H1 (cell line): ENCODE measurements around the gene STAM2. TPM values are rescaled to one million over a fixed set of nuclear protein-coding genes. Genes with fewer than 3 reads are reported as not detected.
A peak's percentile ranks its signal among the peaks of the same experiment; 100 is the strongest.

Experiments
- BRCA1 ChIP-seq: IDR thresholded peaks from 2 replicates; pipeline ENCODE4 v1.6.1; 2012; ENCODE audit warnings: low read depth, low read length, improper control_type of control experiment
- CEBPB ChIP-seq: IDR thresholded peaks from 2 replicates; pipeline ENCODE4 v1.6.1; 2012; ENCODE audit warnings: low read depth, low read length
- CREB1 ChIP-seq: IDR thresholded peaks from 2 replicates; pipeline ENCODE4 v1.6.1; 2012; ENCODE audit warnings: inconsistent platforms
- EGR1 ChIP-seq: IDR thresholded peaks from 2 replicates; pipeline ENCODE4 v1.6.1; 2011; ENCODE audit warnings: low read depth, low read length, borderline replicate concordance
- EZH2 ChIP-seq: fragments of 200-600 bp; sonication (generic); IDR thresholded peaks from 2 replicates; pipeline ENCODE4 v1.7.1; 2012; ENCODE audit warnings: low read depth, mild to moderate bottlenecking, moderate library complexity, low read length, inconsistent platforms; ENCODE audit not compliant: severe bottlenecking
- GABPA ChIP-seq: IDR thresholded peaks from 2 replicates; pipeline ENCODE4 v1.6.1; 2011; ENCODE audit warnings: mild to moderate bottlenecking, low read length, moderate library complexity, borderline replicate concordance; ENCODE audit not compliant: insufficient read depth
- GTF2F1 ChIP-seq: IDR thresholded peaks from 2 replicates; pipeline ENCODE4 v1.6.1; 2012; ENCODE audit warnings: low read depth, low read length, improper control_type of control experiment, borderline replicate concordance
- NANOG ChIP-seq: IDR thresholded peaks from 2 replicates; pipeline ENCODE4 v1.6.1; 2011; ENCODE audit warnings: low read length, low read depth, mild to moderate bottlenecking, inconsistent platforms; ENCODE audit not compliant: insufficient read depth, poor library complexity, severe bottlenecking
- NRF1 ChIP-seq: IDR thresholded peaks from 2 replicates; pipeline ENCODE4 v1.6.1; 2011; ENCODE audit warnings: mild to moderate bottlenecking, low read depth, low read length, improper control_type of control experiment
- POU5F1 ChIP-seq: IDR thresholded peaks from 2 replicates; pipeline ENCODE4 v1.6.1; 2011; ENCODE audit warnings: low read depth, mild to moderate bottlenecking, low read length, moderate library complexity
- RFX5 ChIP-seq: IDR thresholded peaks from 2 replicates; pipeline ENCODE4 v1.6.1; 2011; ENCODE audit warnings: low read depth, low read length, improper control_type of control experiment, borderline replicate concordance
- SAP30 ChIP-seq: fragments of 300-600 bp; sonication (generic); IDR thresholded peaks from 2 replicates; pipeline ENCODE4 v1.7.1; 2012; ENCODE audit warnings: low read length, moderate library complexity, mild to moderate bottlenecking, inconsistent platforms; ENCODE audit not compliant: insufficient read depth, insufficient replicate concordance
- SIN3A ChIP-seq, 2 experiments: IDR thresholded peaks in 1 of 2; conservative IDR thresholded peaks in 1 of 2; 2 replicates each; pipeline ENCODE4 v1.6.1; 2011 to 2012; ENCODE audit warnings: low read length in 2 of 2, improper control_type of control experiment in 1 of 2, low read depth in 1 of 2, mild to moderate bottlenecking in 1 of 2
- SIRT6 ChIP-seq: IDR thresholded peaks from one replicate; pipeline ENCODE4 v1.7.1; 2012; ENCODE audit warnings: low read length, inconsistent platforms
- SP1 ChIP-seq: IDR thresholded peaks from 2 replicates; pipeline ENCODE4 v1.6.1; 2011; ENCODE audit warnings: low read depth, low read length
- SRF ChIP-seq: IDR thresholded peaks from 2 replicates; pipeline ENCODE4 v1.6.1; 2011; ENCODE audit warnings: mild to moderate bottlenecking, low read depth, low read length, moderate library complexity
- TAF1 ChIP-seq: IDR thresholded peaks from 2 replicates; pipeline ENCODE4 v1.6.1; 2011; ENCODE audit warnings: mild to moderate bottlenecking, low read depth, low read length
- TEAD4 ChIP-seq: IDR thresholded peaks from 2 replicates; pipeline ENCODE4 v1.6.1; 2012; ENCODE audit warnings: low read depth, low read length, inconsistent platforms, mixed read lengths
- ZNF274 ChIP-seq: IDR thresholded peaks from 2 replicates; pipeline ENCODE4 v1.7.0; 2012; ENCODE audit warnings: low read length, borderline replicate concordance; ENCODE audit errors: extremely low read depth
- polyA plus RNA-seq, 7 experiments: library from polyadenylated mRNA; depleted of rRNA in 3 of 7; stranded (reverse) in 5 of 7; unstranded in 2 of 7; fragments of >200 nt in 5 of 7; fragments of 200-250 nt in 2 of 7; gene quantifications; 1 replicate in 5 of 7; 2 replicates in 1 of 7; 4 replicates in 1 of 7; pipeline versions ENCODE4 v1.2.1 to v1.2.3, GENCODE V29; 2011 to 2013; ENCODE audit warnings: missing spikeins in 2 of 7, mixed read lengths in 2 of 7
- total RNA-seq: library from RNA; stranded (reverse); fragmentation: NEBNext Ultra II Directional; extraction: Animal tissue kit (Norgen Biotek cat#: 25700); gene quantifications from 2 replicates; pipeline ENCODE4 v1.2.1, GENCODE V29; 2021
- TF ChIP-seq, protein P1 (sequence below): IDR thresholded peaks from 2 replicates; pipeline ENCODE4 v1.6.1; 2011; ENCODE audit warnings: low read depth, mild to moderate bottlenecking, low read length; ENCODE audit not compliant: insufficient read depth
- TF ChIP-seq, protein P2 (sequence below), 3 experiments: IDR thresholded peaks; 1 replicate in 2 of 3; 2 replicates in 1 of 3; pipeline versions ENCODE4 v1.5.1 to v1.6.1; 2011; ENCODE audit warnings: low read length in 3 of 3, mild to moderate bottlenecking in 3 of 3, inconsistent platforms in 2 of 3, low read depth in 1 of 3, moderate library complexity in 1 of 3; ENCODE audit not compliant: insufficient read depth in 1 of 3; ENCODE audit errors: control extremely low read depth in 1 of 3

STAM2 gene
- total and polyA plus RNA-seq, 2 of the 8 experiments (the other 6 are each of a cell fraction or from before 2014, with no cell fraction given): 5.4 to 9.4 TPM

DNA sequence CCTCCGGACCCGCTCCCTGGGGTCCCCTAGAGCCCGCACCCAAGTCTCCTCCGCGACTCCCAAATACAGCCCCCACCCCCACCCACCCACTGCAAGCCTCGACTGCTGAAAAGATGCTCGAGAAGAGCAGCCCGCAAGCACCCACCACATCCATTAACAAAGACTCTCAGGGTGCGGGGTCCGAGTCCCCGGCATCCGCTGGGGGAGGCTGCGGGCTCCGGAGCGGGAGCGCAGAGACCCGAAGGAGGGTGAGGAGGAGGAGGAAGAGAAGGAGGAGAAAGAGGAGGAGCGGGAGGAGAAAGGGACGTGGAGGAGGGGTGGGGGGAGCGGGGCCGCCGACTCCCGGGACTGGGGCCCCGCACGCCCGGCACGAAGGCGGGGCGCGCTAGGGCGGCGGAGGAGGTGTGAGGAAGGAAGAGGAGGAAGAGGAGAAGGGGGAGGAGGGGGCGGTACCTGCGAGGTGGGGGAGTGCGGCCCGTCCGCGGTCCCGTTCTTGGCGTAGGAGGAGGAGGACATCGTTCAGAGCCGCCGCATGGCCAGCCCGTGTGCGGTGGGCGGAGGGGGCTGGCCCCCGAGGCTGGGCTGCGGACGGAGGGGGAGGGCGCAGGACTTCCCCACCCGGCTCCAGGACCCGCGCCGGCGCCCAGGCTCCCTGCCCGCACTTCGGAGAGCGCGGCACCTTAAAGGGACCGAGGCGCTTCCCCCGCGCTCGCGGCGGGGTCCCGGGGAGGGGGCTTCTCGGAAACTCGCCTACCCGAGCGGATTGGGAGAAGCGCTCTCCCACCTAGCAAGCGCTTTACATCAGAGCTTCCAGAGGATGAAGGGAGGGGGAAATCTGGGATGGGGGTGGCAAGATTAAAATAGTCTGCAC lies 76.8 kb downstream of the STAM2 start, which contains the start of gene CACNB4 (continued):
- TF ChIP-seq, protein P1, sequence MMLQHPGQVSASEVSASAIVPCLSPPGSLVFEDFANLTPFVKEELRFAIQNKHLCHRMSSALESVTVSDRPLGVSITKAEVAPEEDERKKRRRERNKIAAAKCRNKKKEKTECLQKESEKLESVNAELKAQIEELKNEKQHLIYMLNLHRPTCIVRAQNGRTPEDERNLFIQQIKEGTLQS: no peak
- no peak for TF ChIP-seq SAP30
- no peak for TF ChIP-seq RFX5
- peak; percentile 23; the same call in 1 of the 2 replicates for TF ChIP-seq EGR1
- no peak for TF ChIP-seq GABPA
- 0 out of 2 replicates have a peak, but pooled peaks have one; percentile 31 for TF ChIP-seq TAF1
- TF ChIP-seq EZH2: no peak
- no peak for TF ChIP-seq BRCA1
- no peak for TF ChIP-seq TEAD4
- no peak for TF ChIP-seq SIN3A (conservative IDR thresholded peaks at IDR 0.05 in 1 of 2, IDR thresholded peaks at IDR 0.05 in 1 of 2; ENCODE audit: low read depth in 1 of 2, low read length in 2 of 2)
- no peak for TF ChIP-seq CEBPB
- TF ChIP-seq SP1: no peak
- TF ChIP-seq GTF2F1: no peak
- TF ChIP-seq SRF: no peak
- TF ChIP-seq CREB1: no peak
- no peak for TF ChIP-seq NANOG
- no peak for TF ChIP-seq POU5F1
- TF ChIP-seq ZNF274: no peak
- TF ChIP-seq, protein P2, sequence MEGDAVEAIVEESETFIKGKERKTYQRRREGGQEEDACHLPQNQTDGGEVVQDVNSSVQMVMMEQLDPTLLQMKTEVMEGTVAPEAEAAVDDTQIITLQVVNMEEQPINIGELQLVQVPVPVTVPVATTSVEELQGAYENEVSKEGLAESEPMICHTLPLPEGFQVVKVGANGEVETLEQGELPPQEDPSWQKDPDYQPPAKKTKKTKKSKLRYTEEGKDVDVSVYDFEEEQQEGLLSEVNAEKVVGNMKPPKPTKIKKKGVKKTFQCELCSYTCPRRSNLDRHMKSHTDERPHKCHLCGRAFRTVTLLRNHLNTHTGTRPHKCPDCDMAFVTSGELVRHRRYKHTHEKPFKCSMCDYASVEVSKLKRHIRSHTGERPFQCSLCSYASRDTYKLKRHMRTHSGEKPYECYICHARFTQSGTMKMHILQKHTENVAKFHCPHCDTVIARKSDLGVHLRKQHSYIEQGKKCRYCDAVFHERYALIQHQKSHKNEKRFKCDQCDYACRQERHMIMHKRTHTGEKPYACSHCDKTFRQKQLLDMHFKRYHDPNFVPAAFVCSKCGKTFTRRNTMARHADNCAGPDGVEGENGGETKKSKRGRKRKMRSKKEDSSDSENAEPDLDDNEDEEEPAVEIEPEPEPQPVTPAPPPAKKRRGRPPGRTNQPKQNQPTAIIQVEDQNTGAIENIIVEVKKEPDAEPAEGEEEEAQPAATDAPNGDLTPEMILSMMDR (IDR thresholded peaks at IDR 0.05; ENCODE audit: control extremely low read depth in 1 of 3, insufficient read depth in 1 of 3, low read depth in 1 of 3, low read length in 3 of 3): no peak
- no peak for TF ChIP-seq NRF1
- TF ChIP-seq SIRT6: no peak
